GM19193 (cell line): ENCODE data around the gene LRCH1.

ENCODE experiments used
- POLR2A ChIP-seq: IDR thresholded peaks from 4 replicates; pipeline ENCODE4 v1.6.1; 2011; ENCODE audit not compliant: insufficient read depth, insufficient read length; ENCODE audit errors: extremely low read depth

LRCH1 gene

GRCh38 chr13:46624353-46624752 is 71.4 kb downstream of the LRCH1 start:
- TF ChIP-seq POLR2A = no peak

GRCh38 chr13:46624821-46625220 is 71.9 kb downstream of the LRCH1 start:
- no peak for TF ChIP-seq POLR2A

- TF ChIP-seq POLR2A = no peak
Observed at GRCh38 chr13:46627462-46627861, 74.5 kb downstream of the LRCH1 start.

GRCh38 chr13:46628622-46629365 is 75.8 kb downstream of the LRCH1 start:
- TF ChIP-seq POLR2A = no peak

GRCh38 chr13:46629811-46630413 is 76.9 kb downstream of the LRCH1 start:
- no peak for TF ChIP-seq POLR2A

- no peak for TF ChIP-seq POLR2A
Observed at GRCh38 chr13:46630431-46631178, 77.6 kb downstream of the LRCH1 start.

GRCh38 chr13:46631179-46631542 is 78.2 kb downstream of the LRCH1 start:
- TF ChIP-seq POLR2A = no peak

- TF ChIP-seq POLR2A = no peak
Observed at GRCh38 chr13:46632176-46632575, 79.2 kb downstream of the LRCH1 start.

- TF ChIP-seq POLR2A = no peak
Observed at GRCh38 chr13:46633416-46633815, 80.4 kb downstream of the LRCH1 start.

GRCh38 chr13:46636451-46636850 is 83.5 kb downstream of the LRCH1 start:
- TF ChIP-seq POLR2A = no peak

GRCh38 chr13:46637213-46637612 is 84.2 kb downstream of the LRCH1 start:
- no peak for TF ChIP-seq POLR2A

- no peak for TF ChIP-seq POLR2A
Observed at GRCh38 chr13:46638262-46638661, 85.3 kb downstream of the LRCH1 start.

- TF ChIP-seq POLR2A = no peak
Observed at GRCh38 chr13:46639033-46639981, 86.3 kb downstream of the LRCH1 start.

- TF ChIP-seq POLR2A = no peak
Observed at GRCh38 chr13:46640843-46641242, 87.9 kb downstream of the LRCH1 start.
